K562 (cell line): ENCODE data around the gene TTC28. TPM values are rescaled to one million over a fixed set of nuclear protein-coding genes. Genes with fewer than 3 reads are reported as not detected.

Source experiments
- ATAC-seq: fragments of 200-7000 bp; cut with Tn5 transposase; 3 replicates; pipeline ENCODE4 v1.9.1; 2020; ENCODE audit warnings: moderate library complexity
- BruUV-seq: library from RNA; stranded (reverse); fragments of 400-500 nt; replicated peaks from 2 replicates; lab custom pipeline; 2021; lab: Mats Ljungman, UMichigan
- CTCF ChIA-PET: fragments of 300-600 bp; formaldehyde crosslinking; extraction: SDS; loops from one replicate; lab custom pipeline; 2021; ENCODE audit warnings: low intra/inter-chr PET ratio; lab: Yijun Ruan, JAX
- POLR2A ChIA-PET: fragments of 300-600, 350-650 bp; sonication (Branson Sonifier 250); formaldehyde crosslinking; extraction: SDS; loops from one replicate; lab custom pipeline; 2021; ENCODE audit warnings: antibody characterized with exemption, inconsistent platforms; lab: Yijun Ruan, JAX
- DNase-seq, 4 experiments: peaks; one replicate each; pipeline versions ENCODE4 v3.0.0 to v3.0.0-alpha.2; 2011 to 2018; ENCODE audit warnings: low spot score in 3 of 4, mixed read lengths in 3 of 4; ENCODE audit errors: extremely low read depth in 1 of 4
- FAIRE-seq: peaks from 2 replicates; lab custom pipeline; 2011; peaks lifted over from hg19 to GRCh38; lab: Jason Lieb, UNC
- H2AFZ ChIP-seq: 2 replicates; pipeline ENCODE4 v1.6.0; 2011; ENCODE audit warnings: low read depth, low read length, control low read depth, inconsistent platforms
- H3K27ac ChIP-seq: fragments of 200-600 bp; 3 replicates; pipeline ENCODE4 v1.8.0; 2011; ENCODE audit warnings: low read depth, mild to moderate bottlenecking, control low read depth, inconsistent platforms, low read length, moderate library complexity, mixed read lengths; ENCODE audit errors: extremely low read depth
- H3K27me3 ChIP-seq, 2 experiments: fragments of 300-600 bp in 1 of 2; 2 replicates in 1 of 2; 3 replicates in 1 of 2; pipeline versions ENCODE4 v1.6.0 to v1.8.0; 2011; ENCODE audit warnings: inconsistent platforms in 2 of 2, low read length in 2 of 2, mild to moderate bottlenecking in 1 of 2, mixed read lengths in 1 of 2, moderate library complexity in 1 of 2; ENCODE audit not compliant: control insufficient read depth in 2 of 2, insufficient read depth in 2 of 2
- H3K36me3 ChIP-seq: fragments of 300-600 bp; 3 replicates; pipeline ENCODE4 v1.8.0; 2011; ENCODE audit warnings: mild to moderate bottlenecking, low read length, inconsistent platforms; ENCODE audit not compliant: control insufficient read depth, insufficient read depth
- H3K4me1 ChIP-seq, 2 experiments: fragments of 200-600 bp in 1 of 2; replicated peaks in 1 of 2; 2 replicates in 1 of 2; 3 replicates in 1 of 2; pipeline versions ENCODE4 v1.5.1 to v1.8.0; 2011; ENCODE audit warnings: inconsistent platforms in 2 of 2, low read length in 2 of 2, mild to moderate bottlenecking in 1 of 2, mixed read lengths in 1 of 2, moderate library complexity in 1 of 2; ENCODE audit not compliant: control insufficient read depth in 2 of 2, insufficient read depth in 2 of 2
- H3K4me2 ChIP-seq: 2 replicates; pipeline ENCODE4 v1.6.1; 2011; ENCODE audit warnings: low read length, control low read depth, inconsistent platforms, mixed read lengths; ENCODE audit not compliant: insufficient read depth
- H3K4me3 ChIP-seq: fragments of 200-600 bp; sonication (generic), shearing (Covaris generic); 2 replicates; pipeline ENCODE4 v1.5.1; 2016; ENCODE audit warnings: control low read depth, inconsistent platforms
- H3K79me2 ChIP-seq: fragments of 200-600 bp; 3 replicates; pipeline ENCODE4 v1.8.0; 2011; ENCODE audit warnings: low read length, inconsistent platforms; ENCODE audit not compliant: control insufficient read depth, insufficient read depth
- H3K9ac ChIP-seq, 2 experiments: 2 replicates each; pipeline versions ENCODE4 v1.6.0 to v1.6.1; 2011; ENCODE audit warnings: low read depth in 2 of 2, low read length in 2 of 2, control low read depth in 1 of 2, inconsistent platforms in 1 of 2, mild to moderate bottlenecking in 1 of 2, mixed read lengths in 1 of 2; ENCODE audit not compliant: insufficient read depth in 1 of 2
- H3K9me1 ChIP-seq: one replicate; pipeline ENCODE4 v1.6.0; 2011; ENCODE audit warnings: inconsistent platforms, mild to moderate bottlenecking, low read length, moderate library complexity; ENCODE audit not compliant: control insufficient read depth, insufficient read depth
- H3K9me3 ChIP-seq: replicated peaks from 2 replicates; pipeline ENCODE4 v1.5.1; 2011; ENCODE audit warnings: low read depth, low read length, inconsistent platforms; ENCODE audit not compliant: control insufficient read depth, insufficient read depth
- H4K20me1 ChIP-seq: replicated peaks from 2 replicates; pipeline ENCODE4 v1.6.1; 2011; ENCODE audit warnings: low read length, inconsistent platforms, mixed read lengths; ENCODE audit not compliant: control insufficient read depth, insufficient read depth
- CEBPZ ChIP-seq: fragments of 150-350 bp; IDR thresholded peaks from 2 replicates; pipeline ENCODE4 v1.6.1; 2014; ENCODE audit warnings: low read depth, mild to moderate bottlenecking, low read length, borderline replicate concordance
- FOXJ2 ChIP-seq: fragments of 200-800 bp; sonication (Bioruptor generic); IDR thresholded peaks from 2 replicates; pipeline ENCODE4 v1.6.1; 2016; ENCODE audit warnings: missing genetic modification characterization, missing compliant biosample characterization
- ILF3 ChIP-seq: fragments of 450-650 bp; IDR thresholded peaks from 2 replicates; pipeline ENCODE4 v1.6.1; 2018; ENCODE audit warnings: antibody characterized with exemption, mild to moderate bottlenecking, moderate library complexity, borderline replicate concordance
- NFIC ChIP-seq: fragments of 450-650 bp; IDR thresholded peaks from 2 replicates; pipeline ENCODE4 v1.6.1; 2017; ENCODE audit warnings: mild to moderate bottlenecking, inconsistent platforms
- NFIX ChIP-seq: fragments of 250-450 bp; sonication (Bioruptor Pico); IDR thresholded peaks from 2 replicates; pipeline ENCODE4 v1.4.0; 2020; ENCODE audit warnings: low read depth, mild to moderate bottlenecking, moderate library complexity
- PKNOX1 ChIP-seq: fragments of 450-650 bp; IDR thresholded peaks from 2 replicates; pipeline ENCODE4 v1.6.1; 2016
- TSC22D4 ChIP-seq: fragments of 450-650 bp; IDR thresholded peaks from 2 replicates; pipeline ENCODE4 v1.6.1; 2016; ENCODE audit warnings: missing genetic modification characterization, missing biosample characterization, control low read depth
- WGBS: fragments of 100-300 bp; shearing (Covaris generic); methylation state at CpG from one replicate; pipeline ENCODE4 v1.1.6; 2016; ENCODE audit warnings: low coverage, mixed read lengths; ENCODE audit not compliant: insufficient coverage; ENCODE audit errors: missing lambda C conversion rate; 5-methylcytosine and 5-hydroxymethylcytosine counted together
- in situ Hi-C: fragments of 300-500 bp; cut with MboI; formaldehyde crosslinking; loops from 4 replicates; pipeline ENCODE4 v1.15.0; 2018; ENCODE audit warnings: inconsistent platforms, mixed read lengths
- intact Hi-C: fragments of 100-400 bp; cut with micrococcal nuclease; formaldehyde crosslinking; loops from 2 replicates; pipeline ENCODE4 v1.14.2; 2022
- polyA plus RNA-seq, 8 experiments: library from polyadenylated mRNA; depleted of rRNA in 4 of 8; stranded (reverse) in 5 of 8; unstranded in 3 of 8; fragments of >200 nt; fragmentation: Nextera tagmentation in 2 of 8; fragmentation: Illumina TruSeq in 1 of 8; extraction: Ambion mirVana in 2 of 8; extraction: Trizol in 1 of 8; gene quantifications; 2 replicates each; pipeline versions ENCODE4 v1.2.1 to v1.2.3, GENCODE V29; 2011 to 2014; ENCODE audit warnings: inconsistent platforms in 1 of 8, missing spikeins in 1 of 8
- total RNA-seq, 7 experiments: library from RNA; depleted of rRNA in 6 of 7; stranded (reverse); fragments of >200 nt in 6 of 7; fragmentation: Illumina TruSeq in 2 of 7; extraction: Trizol in 2 of 7; gene quantifications; 2 replicates each; pipeline versions ENCODE4 v1.2.1 to v1.2.3, GENCODE V29; 2011 to 2021; ENCODE audit warnings: low replicate concordance in 1 of 7

Gene TTC28
- total and polyA plus RNA-seq, 9 of the 15 experiments (the other 6 are each of a cell fraction or from before 2014, with no cell fraction given), result 0.22 to 10.7 (median 3.1) TPM

- no peak for TF ChIP-seq CEBPZ
- no peak for TF ChIP-seq ILF3
- no peak for TF ChIP-seq TSC22D4 (tag)
- TF ChIP-seq PKNOX1, result no peak
- TF ChIP-seq, all 486 proteins: peak for 0
Measured at GRCh38 chr22:28408709-28409108, 270.9 kb downstream of the TTC28 start (continued).

- Histone ChIP-seq H3K9ac (no peak overlapping the region), H3K4me1 (no peaks in the 10 kb centered on the region; a peak in 1 of 5 replicates), H4K20me1 (no peaks in the 10 kb centered on the region), H3K36me3 (no peaks in the 10 kb centered on the region), H3K9me1 (no peaks in the 10 kb centered on the region), H3K4me3 (no peak overlapping the region), H3K9me3 (no peaks in the 10 kb centered on the region), H3K27me3 (no peaks in the 10 kb centered on the region), H2AFZ (no peak overlapping the region), H3K4me2 (no peak overlapping the region), H3K79me2 (no peaks in the 10 kb centered on the region), H3K27ac (no peak overlapping the region)
- ChIA-PET CTCF (no interaction called here), POLR2A (no interaction called here)
- intact Hi-C loops, result no loop called here
- FAIRE-seq (no peak), DNase-seq (peak in 1 of 4 experiments; percentile 4), ATAC-seq (no peak)
- 75% methylated on average over 4 of the region's 4 CpGs for WGBS
- in situ Hi-C loops, result no loop called here
- TF ChIP-seq NFIC, result peak; percentile 93
- peak; percentile 94 for TF ChIP-seq NFIX
- TF ChIP-seq FOXJ2 (tag), result no peak
- no TSS peak for BruUV-seq
Measured at GRCh38 chr22:28407645-28408044, 272.0 kb downstream of the TTC28 start.
